CD4-positive, alpha-beta T cell (primary cell): ENCODE results near the gene KIF25. TPM values are rescaled to one million over a fixed set of nuclear protein-coding genes. Genes with fewer than 3 reads are reported as not detected.

Source experiments
- ATAC-seq: fragments of 200-7000 bp; cut with Tn5 transposase; one replicate; pipeline ENCODE4 v1.10.0; 2022; ENCODE audit warnings: mild to moderate bottlenecking; ENCODE audit not compliant: poor library complexity
- CTCF ChIA-PET: fragments of 350-600 bp; sonication (Branson Sonifier 250); formaldehyde crosslinking; loops from one replicate; lab custom pipeline; 2021; ENCODE audit warnings: antibody characterized with exemption, inconsistent platforms; lab: Charles Lee
- POLR2A ChIA-PET: fragments of 350-600 bp; sonication (Branson Sonifier 250); formaldehyde crosslinking; loops from one replicate; lab custom pipeline; 2021; ENCODE audit warnings: antibody characterized with exemption, inconsistent platforms; lab: Charles Lee
- DNase-seq, 14 experiments: peaks; one replicate each; pipeline ENCODE4 v3.0.0-alpha.2; 2013 to 2020; ENCODE audit warnings: mixed read lengths in 2 of 14
- H3K27ac ChIP-seq, 2 donors: one replicate each; pipeline versions ENCODE4 v1.5.1 to v1.7.0; 2013; ENCODE audit warnings: low read length in 2 of 2, low read depth in 1 of 2, mild to moderate bottlenecking in 1 of 2
- H3K27me3 ChIP-seq, 2 experiments: 1 replicate in 1 of 2; 2 replicates in 1 of 2; pipeline versions ENCODE4 v1.6.1 to v1.7.0; 2013; ENCODE audit warnings: low read length in 2 of 2, control low read depth in 1 of 2, mild to moderate bottlenecking in 1 of 2, moderate library complexity in 1 of 2; ENCODE audit not compliant: insufficient read depth in 2 of 2, control insufficient read depth in 1 of 2
- H3K36me3 ChIP-seq: one replicate; pipeline ENCODE4 v1.6.1; 2013; ENCODE audit warnings: low read length, control low read depth; ENCODE audit not compliant: insufficient read depth
- H3K4me1 ChIP-seq: one replicate; pipeline ENCODE4 v1.6.1; 2013; ENCODE audit warnings: low read length, control low read depth; ENCODE audit not compliant: insufficient read depth
- H3K4me3 ChIP-seq: one replicate; pipeline ENCODE4 v1.5.1; 2013; ENCODE audit warnings: mild to moderate bottlenecking, low read length, moderate library complexity
- H3K9me3 ChIP-seq, 2 experiments: 1 replicate in 1 of 2; 2 replicates in 1 of 2; pipeline versions ENCODE4 v1.6.1 to v1.7.0; 2013; ENCODE audit warnings: low read length in 2 of 2, mild to moderate bottlenecking in 2 of 2, control low read depth in 1 of 2, moderate library complexity in 1 of 2; ENCODE audit not compliant: control insufficient read depth in 1 of 2, insufficient read depth in 1 of 2
- H3K27ac Mint-ChIP-seq: one replicate; pipeline ENCODE4 v1.8.0; 2020; ENCODE audit warnings: mixed read lengths
- H3K27me3 Mint-ChIP-seq: one replicate; pipeline ENCODE4 v1.8.0; 2021; ENCODE audit warnings: mixed read lengths
- H3K36me3 Mint-ChIP-seq: one replicate; pipeline ENCODE4 v1.8.0; 2021; ENCODE audit warnings: low read depth, mixed read lengths
- H3K4me1 Mint-ChIP-seq: one replicate; pipeline ENCODE4 v1.8.0; 2021; ENCODE audit warnings: low read depth, mixed read lengths
- H3K4me3 Mint-ChIP-seq: one replicate; pipeline ENCODE4 v1.8.0; 2020; ENCODE audit warnings: mild to moderate bottlenecking, mixed read lengths
- H3K9me3 Mint-ChIP-seq: one replicate; pipeline ENCODE4 v1.8.0; 2020; ENCODE audit warnings: mixed read lengths
- CTCF ChIP-seq: fragments of 200-600 bp; IDR thresholded peaks from one replicate; pipeline ENCODE4 v1.8.0; 2022; ENCODE audit warnings: antibody characterized with exemption, mild to moderate bottlenecking
- intact Hi-C, 2 experiments: fragments of 100-400 bp; cut with DNase I in 1 of 2; cut with micrococcal nuclease in 1 of 2; formaldehyde crosslinking; loops; one replicate each; pipeline versions ENCODE4 v1.15.1 to v1.9.0; 2023 to 2025; cut with DNase I, micrococcal nuclease
- total RNA-seq, 174 experiments: library from RNA in 2 of 174; stranded (reverse) in 2 of 174; gene quantifications; one replicate each; pipeline ENCODE4 v1.2.3 and lab custom pipeline; 2021 to 2026

The KIF25 gene
- total RNA-seq, 2 experiments from 2014 or later, result not detected

DNA sequence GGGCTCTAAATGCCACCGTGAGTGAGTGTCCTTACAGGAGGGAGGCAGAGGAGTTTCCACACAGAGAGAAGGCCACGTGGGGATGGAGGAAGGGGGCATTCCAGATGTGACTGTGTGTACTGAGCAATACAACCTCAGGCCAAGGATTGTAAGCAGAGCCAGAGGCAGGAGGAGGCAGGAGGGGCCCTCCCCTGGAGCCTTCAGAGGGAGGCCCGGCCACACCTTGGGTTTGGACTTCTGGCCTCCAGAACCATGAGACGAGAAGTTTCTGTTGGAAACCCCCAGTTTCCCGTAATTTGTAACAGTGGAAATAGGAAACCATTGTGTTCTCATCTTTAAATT lies 9.3 kb upstream of the KIF25 start:
- intact Hi-C loops, result no loop called here
- H3K4me1 ChIP-seq, result no peaks in the 10 kb centered on the region

DNA sequence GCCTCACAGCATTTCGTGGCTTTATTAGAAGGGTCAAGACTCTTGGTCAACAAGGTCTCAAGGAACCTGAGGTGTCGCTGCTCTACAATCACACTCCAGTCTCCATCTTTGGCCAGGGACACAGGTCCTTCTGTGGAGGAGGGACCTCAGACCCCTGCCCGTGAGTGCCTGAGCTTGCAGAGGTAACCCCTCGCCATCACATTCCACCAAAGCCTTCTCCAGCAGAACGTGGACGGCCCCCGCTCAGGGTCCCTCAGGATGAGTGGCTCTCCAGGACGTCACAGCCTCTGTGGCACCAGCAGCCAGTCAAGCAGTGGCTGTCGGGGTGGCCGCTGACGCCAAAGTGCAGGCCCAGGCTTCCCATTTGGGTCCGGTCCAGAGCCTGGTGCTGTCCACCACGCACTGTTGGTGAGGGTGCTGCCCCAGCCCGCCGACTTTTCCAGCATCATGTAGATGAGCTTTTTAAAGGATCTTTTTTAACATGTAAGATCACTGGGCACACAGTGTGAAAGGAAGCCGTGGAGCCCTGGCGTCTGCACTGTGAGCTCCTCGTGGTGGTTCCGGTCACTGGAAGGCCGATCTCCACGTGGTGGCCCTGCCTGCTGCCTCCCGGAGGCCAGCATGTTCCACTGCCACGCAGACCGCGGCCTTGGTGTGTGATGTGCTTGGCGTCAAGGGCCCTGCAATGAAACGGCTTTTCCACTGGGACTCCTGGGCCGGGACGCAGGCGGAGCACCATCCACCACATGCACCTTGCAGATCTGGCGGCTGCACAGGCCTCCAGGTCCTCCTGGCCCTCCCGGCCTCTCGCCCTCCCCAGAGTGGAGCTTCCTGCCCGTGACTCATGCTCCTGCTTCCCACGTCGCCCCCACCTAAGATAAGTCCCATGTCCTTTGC lies 8.3 kb upstream of the KIF25 start:
- Mint-ChIP-seq H3K27me3 (peaks cover 6% of the 10 kb centered on the region), H3K4me1 (no peaks in the 10 kb centered on the region), H3K4me3 (no peak overlapping the region), H3K36me3 (no peaks in the 10 kb centered on the region), H3K27ac (no peak overlapping the region), H3K9me3 (no peaks in the 10 kb centered on the region)
- POLR2A ChIA-PET, result no interaction called here
- DNase-seq (no peak), ATAC-seq (no peak)
- CTCF ChIA-PET, result no interaction called here
- no peak overlapping the region for H3K4me3 ChIP-seq
- no peaks in the 10 kb centered on the region for H3K4me1 ChIP-seq
- intact Hi-C loops, result no loop called here
- H3K36me3 ChIP-seq, result no peaks in the 10 kb centered on the region
- H3K27ac ChIP-seq, result no peak overlapping the region
- peaks cover 0 to 33% of the 10 kb centered on the region in 2 experiments for H3K9me3 ChIP-seq
- no peaks in the 10 kb centered on the region for H3K27me3 ChIP-seq
- no peak for TF ChIP-seq CTCF

More for the DNA sequence above, 9.3 kb upstream of the KIF25 start:
- Mint-ChIP-seq H3K27me3 (no peaks in the 10 kb centered on the region), H3K4me3 (no peak overlapping the region), H3K27ac (no peak overlapping the region), H3K36me3 (no peaks in the 10 kb centered on the region), H3K4me1 (no peaks in the 10 kb centered on the region), H3K9me3 (no peaks in the 10 kb centered on the region)
- CTCF ChIA-PET, result no interaction called here
- no peak for ATAC-seq
- no peak overlapping the region for H3K27ac ChIP-seq
- H3K36me3 ChIP-seq, result no peaks in the 10 kb centered on the region
- POLR2A ChIA-PET, result no interaction called here
- peaks cover 0 to 33% of the 10 kb centered on the region in 2 experiments for H3K9me3 ChIP-seq
- TF ChIP-seq CTCF, result no peak
- H3K4me3 ChIP-seq, result no peak overlapping the region
- H3K27me3 ChIP-seq, result no peaks in the 10 kb centered on the region
- DNase-seq, result no peak

- Mint-ChIP-seq H3K4me3 (no peak overlapping the region), H3K27ac (no peak overlapping the region), H3K9me3 (no peaks in the 10 kb centered on the region), H3K27me3 (peaks cover 6% of the 10 kb centered on the region), H3K4me1 (no peaks in the 10 kb centered on the region), H3K36me3 (no peaks in the 10 kb centered on the region)
- no peak for ATAC-seq
- intact Hi-C loops, result no loop called here
- DNase-seq, result no peak
- peaks cover 0 to 36% of the 10 kb centered on the region in 2 experiments for H3K9me3 ChIP-seq
- H3K36me3 ChIP-seq, result no peaks in the 10 kb centered on the region
- H3K27ac ChIP-seq, result no peak overlapping the region
- no peaks in the 10 kb centered on the region for H3K4me1 ChIP-seq
- no peak for TF ChIP-seq CTCF
- ChIA-PET POLR2A (no interaction called here), CTCF (no interaction called here)
- no peak overlapping the region for H3K4me3 ChIP-seq
- no peaks in the 10 kb centered on the region for H3K27me3 ChIP-seq
Observed at GRCh38 chr6:167990016-167990945, 7.2 kb upstream of the KIF25 start.
